NCI-H1048 (cell line): ENCODE data around the gene CPLX1.
"Not testable (repeated sequence)": the region's sequence is repeated elsewhere in the genome, so short reads cannot be mapped to it uniquely, and the experiment has no call there.

Source experiments
- DNase-seq: peaks from one replicate; lab custom pipeline; 2025; lab: John Stamatoyannopoulos, UW

CPLX1 gene

GRCh38 chr4:819401-820229 lies 6.3 kb downstream of the CPLX1 start:
- DNase-seq, result no peak

GRCh38 chr4:818106-818921 lies 7.6 kb downstream of the CPLX1 start:
- no peak for DNase-seq

GRCh38 chr4:815464-816146 lies 10.3 kb downstream of the CPLX1 start:
- no peak for DNase-seq

GRCh38 chr4:814312-814850 lies 11.5 kb downstream of the CPLX1 start:
- no peak for DNase-seq

- no peak for DNase-seq
Observed at GRCh38 chr4:813900-814299, 12.0 kb downstream of the CPLX1 start.

GRCh38 chr4:808860-809570 lies 16.9 kb downstream of the CPLX1 start:
- no peak for DNase-seq

- DNase-seq, result no peak
Observed at GRCh38 chr4:807792-808191, 18.1 kb downstream of the CPLX1 start.

GRCh38 chr4:806979-807378 lies 18.9 kb downstream of the CPLX1 start:
- DNase-seq, result not testable (repeated sequence)

- no peak for DNase-seq
Observed at GRCh38 chr4:804804-805203, 21.1 kb downstream of the CPLX1 start.

GRCh38 chr4:803884-804283 lies 22.0 kb downstream of the CPLX1 start:
- no peak for DNase-seq

GRCh38 chr4:801436-802124 lies 24.3 kb downstream of the CPLX1 start:
- no peak for DNase-seq

- DNase-seq, result no peak
Observed at GRCh38 chr4:797066-797465, 28.9 kb downstream of the CPLX1 start.

- no peak for DNase-seq
Observed at GRCh38 chr4:796206-796605, 29.7 kb downstream of the CPLX1 start.

- no peak for DNase-seq
Observed at GRCh38 chr4:795726-796119, 30.2 kb downstream of the CPLX1 start.

GRCh38 chr4:794900-795725 lies 30.8 kb downstream of the CPLX1 start:
- no peak for DNase-seq

- no peak for DNase-seq
Observed at GRCh38 chr4:793941-794621, 31.8 kb downstream of the CPLX1 start.

GRCh38 chr4:793093-793861 lies 32.7 kb downstream of the CPLX1 start:
- DNase-seq, result no peak

- no peak for DNase-seq
Observed at GRCh38 chr4:792626-793092, 33.3 kb downstream of the CPLX1 start.
